Nucleus accumbens (tissue), 56 donors: ENCODE results near the gene OSGIN1.

Experiments used
- DNase-seq, 56 donors: peaks; one replicate each; lab custom pipeline; 2025; lab: John Stamatoyannopoulos, UW

Gene OSGIN1

GRCh38 chr16:83968891-83969649 is 16.0 kb downstream of the OSGIN1 start:
- peak in 1 of 56 donors; percentile 21 for DNase-seq

GRCh38 chr16:83969771-83970429 is 16.9 kb downstream of the OSGIN1 start:
- DNase-seq, result peak in 12 of 56 donors; percentile 24 to 62 (median 35)

GRCh38 chr16:83970430-83970815 is 17.4 kb downstream of the OSGIN1 start:
- no peak for DNase-seq

- peak in 6 of 56 donors; percentile 26 to 45 (median 32) for DNase-seq
These were observed 18.4 kb downstream of the OSGIN1 start for GRCh38 chr16:83971165-83972130.

- no peak for DNase-seq
These were observed 19.4 kb downstream of the OSGIN1 start for GRCh38 chr16:83972256-83973008.

- DNase-seq, result no peak
These were observed 20.0 kb downstream of the OSGIN1 start for GRCh38 chr16:83973077-83973476.

- DNase-seq, result no peak
These were observed 20.7 kb downstream of the OSGIN1 start for GRCh38 chr16:83973581-83974385.

GRCh38 chr16:83974475-83974874 is 21.4 kb downstream of the OSGIN1 start:
- peak in 29 of 56 donors; percentile 16 to 72 (median 33) for DNase-seq

- DNase-seq, result no peak
These were observed 22.7 kb downstream of the OSGIN1 start for GRCh38 chr16:83975590-83976260.

GRCh38 chr16:83977056-83977815 is 24.2 kb downstream of the OSGIN1 start:
- no peak for DNase-seq

GRCh38 chr16:83978401-83978904 is 25.4 kb downstream of the OSGIN1 start:
- DNase-seq, result no peak

- DNase-seq, result no peak
These were observed 26.4 kb downstream of the OSGIN1 start for GRCh38 chr16:83979441-83979840.

- no peak for DNase-seq
These were observed 27.8 kb downstream of the OSGIN1 start for GRCh38 chr16:83980794-83981193.

- DNase-seq, result no peak
These were observed 28.8 kb downstream of the OSGIN1 start for GRCh38 chr16:83981799-83982198.

GRCh38 chr16:83983491-83983890 is 30.5 kb downstream of the OSGIN1 start:
- DNase-seq, result no peak

- no peak for DNase-seq
These were observed 36.3 kb downstream of the OSGIN1 start for GRCh38 chr16:83989300-83989699.

GRCh38 chr16:83990492-83990891 is 37.5 kb downstream of the OSGIN1 start:
- DNase-seq, result no peak

- DNase-seq, result peak in 16 of 56 donors; percentile 14 to 59 (median 28)
These were observed 39.6 kb downstream of the OSGIN1 start for GRCh38 chr16:83992624-83993023.
